Activated CD8-positive, alpha-beta T cell treated with anti-CD3 and anti-CD28 coated beads for 36 hours (primary cell): ENCODE measurements around the gene CBFA2T3. TPM values are rescaled to one million over a fixed set of nuclear protein-coding genes. Genes with fewer than 3 reads are reported as not detected.

Experiments
- ATAC-seq: fragments of 200-7000 bp; cut with Tn5 transposase; one replicate; pipeline ENCODE4 v1.10.0; 2021; ENCODE audit warnings: mild to moderate bottlenecking, moderate library complexity
- CTCF ChIA-PET: fragments of 350-600 bp; sonication (Branson Sonifier 250); formaldehyde crosslinking; loops from one replicate; lab custom pipeline; 2021; ENCODE audit warnings: antibody characterized with exemption; lab: Charles Lee
- POLR2A ChIA-PET: fragments of 350-600 bp; sonication (Branson Sonifier 250); formaldehyde crosslinking; loops from one replicate; lab custom pipeline; 2021; ENCODE audit warnings: antibody characterized with exemption; lab: Charles Lee
- DNase-seq: peaks from one replicate; pipeline ENCODE4 v3.0.0-alpha.2; 2020
- H3K27ac Mint-ChIP-seq: one replicate; pipeline ENCODE4 v1.8.0; 2021; ENCODE audit warnings: mild to moderate bottlenecking, mixed read lengths
- H3K27me3 Mint-ChIP-seq: one replicate; pipeline ENCODE4 v1.8.0; 2021; ENCODE audit warnings: mixed read lengths
- H3K36me3 Mint-ChIP-seq: one replicate; pipeline ENCODE4 v1.8.0; 2021; ENCODE audit warnings: low read depth, mixed read lengths
- H3K4me1 Mint-ChIP-seq: one replicate; pipeline ENCODE4 v1.8.0; 2021; ENCODE audit warnings: low read depth, mixed read lengths
- H3K4me3 Mint-ChIP-seq: one replicate; pipeline ENCODE4 v1.8.0; 2021; ENCODE audit warnings: mild to moderate bottlenecking, moderate library complexity, mixed read lengths
- H3K9me3 Mint-ChIP-seq: one replicate; pipeline ENCODE4 v1.8.0; 2021; ENCODE audit warnings: mixed read lengths
- CTCF ChIP-seq: fragments of 200-600 bp; IDR thresholded peaks from one replicate; pipeline ENCODE4 v1.8.0; 2022; ENCODE audit warnings: antibody characterized with exemption, mild to moderate bottlenecking
- intact Hi-C: fragments of 100-400 bp; cut with micrococcal nuclease; formaldehyde crosslinking; loops from one replicate; pipeline ENCODE4 v1.10.0; 2022
- total RNA-seq, 2 experiments: library from RNA; stranded (reverse); gene quantifications; one replicate each; pipeline ENCODE4 v1.2.3, GENCODE V29; 2021

Gene CBFA2T3
- total RNA-seq, 2 experiments from 2014 or later, result 0.14 to 0.34 TPM

- ChIA-PET CTCF (no interaction called here), POLR2A (no interaction called here)
- Mint-ChIP-seq H3K27ac (no peak overlapping the region), H3K4me1 (peaks cover 11% of the 10 kb centered on the region), H3K27me3 (no peaks in the 10 kb centered on the region), H3K4me3 (no peak overlapping the region), H3K36me3 (peaks cover 12% of the 10 kb centered on the region), H3K9me3 (no peaks in the 10 kb centered on the region)
- intact Hi-C loops, result no loop called here
- TF ChIP-seq CTCF, result no peak
- ATAC-seq (no peak), DNase-seq (no peak)
These were observed 115.6 kb downstream of the CBFA2T3 start for GRCh38 chr16:88861359-88861758.

GRCh38 chr16:88859381-88860091 is 117.5 kb downstream of the CBFA2T3 start:
- TF ChIP-seq CTCF, result no peak
- DNase-seq, result no peak
- no peaks in the 10 kb centered on the region for H3K27me3 Mint-ChIP-seq
- no peak for ATAC-seq
- peaks cover 12% of the 10 kb centered on the region for H3K36me3 Mint-ChIP-seq
- ChIA-PET POLR2A (no interaction called here), CTCF (interaction anchor here (1.4 to 1.5 kb wide), 2 partner anchors 13 to 345 kb away, joined by 3 to 5 read pairs; no protein-coding TSS in a partner anchor)
- H3K27ac Mint-ChIP-seq, result no peak overlapping the region
- intact Hi-C loops, result no loop called here
- H3K9me3 Mint-ChIP-seq, result no peaks in the 10 kb centered on the region
- no peak overlapping the region for H3K4me3 Mint-ChIP-seq
- H3K4me1 Mint-ChIP-seq, result peaks cover 25% of the 10 kb centered on the region

DNA sequence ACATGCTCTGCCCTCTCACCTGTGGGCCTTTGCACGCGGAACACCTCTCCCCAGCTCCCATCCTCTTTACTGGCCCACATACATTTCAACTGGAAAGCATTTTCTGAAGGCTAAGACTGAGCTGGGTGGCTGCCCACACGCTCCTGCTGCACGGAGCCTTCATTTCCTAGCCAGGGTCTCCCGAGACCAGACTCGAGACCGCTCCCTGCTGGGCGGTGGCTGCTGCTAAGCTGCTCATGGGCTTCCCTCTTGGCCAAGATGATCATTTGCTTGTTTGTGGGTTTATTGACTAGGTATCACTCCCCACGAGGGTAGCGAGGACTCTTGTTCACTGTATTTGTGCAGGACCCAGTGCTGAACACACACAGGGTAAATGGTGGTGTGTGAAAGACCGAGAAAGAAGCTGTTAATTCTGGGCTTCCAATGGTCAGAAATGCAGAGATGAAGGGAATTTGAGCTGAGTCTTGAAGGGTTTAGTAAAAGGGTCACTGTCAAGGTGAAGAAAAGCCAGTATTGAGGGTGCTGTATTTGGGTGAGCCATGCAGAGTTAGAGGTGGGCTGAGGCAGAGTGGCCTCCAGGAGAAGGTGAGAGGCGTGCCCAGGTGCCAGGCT is 119.2 kb downstream of the CBFA2T3 start:
- POLR2A ChIA-PET, result interaction anchor here (0.7 to 2.2 kb wide), 13 partner anchors 9 to 329 kb away, joined by 3 to 10 read pairs (median 3); partner anchors contain the start of genes CDT1 and MVD
- TF ChIP-seq CTCF, result peak; percentile 73

GRCh38 chr16:88856828-88857727 is 119.9 kb downstream of the CBFA2T3 start, which contains the start of the genes GALNS and TRAPPC2L:
Gene GALNS, minus strand, starts transcription at chr16:88856947. Its CDS starts 70 bp downstream, at chr16:88856877.
Gene TRAPPC2L, plus strand, starts transcription at chr16:88857127. Its CDS starts 24 bp downstream, at chr16:88857151.
- DNase-seq (peak; percentile 100), ATAC-seq (peak; percentile 92)
- H3K27ac Mint-ChIP-seq, result peak within 1 kb of the TSS; percentile 87
- peak within 1 kb of the TSS; percentile 92 for H3K4me3 Mint-ChIP-seq
- peaks cover 13% of the 10 kb centered on the region for H3K36me3 Mint-ChIP-seq
- no peaks in the 10 kb centered on the region for H3K9me3 Mint-ChIP-seq
- intact Hi-C loops, result no loop called here
- peaks cover 31% of the 10 kb centered on the region for H3K4me1 Mint-ChIP-seq
- ChIA-PET POLR2A (interaction anchor here (0.7 to 2.2 kb wide), 11 partner anchors 8 to 330 kb away, joined by 3 to 10 read pairs (median 3); partner anchors contain the start of gene CDT1), CTCF (interaction anchor here (0.9 to 2.8 kb wide), 19 partner anchors 11 to 356 kb away, joined by 3 to 66 read pairs (median 4); partner anchors contain the start of gene APRT)
- no peaks in the 10 kb centered on the region for H3K27me3 Mint-ChIP-seq
- no peak for TF ChIP-seq CTCF

More for the DNA sequence above, 119.2 kb downstream of the CBFA2T3 start:
- no peaks in the 10 kb centered on the region for H3K27me3 Mint-ChIP-seq
- H3K36me3 Mint-ChIP-seq, result peaks cover 12% of the 10 kb centered on the region
- peak overlapping the region; percentile 92 for H3K4me3 Mint-ChIP-seq
- DNase-seq (peak; percentile 87), ATAC-seq (peak; percentile 64)
- H3K9me3 Mint-ChIP-seq, result no peaks in the 10 kb centered on the region
- H3K4me1 Mint-ChIP-seq, result peaks cover 29% of the 10 kb centered on the region
- intact Hi-C loops, result no loop called here
- CTCF ChIA-PET, result interaction anchor here (0.8 to 2.8 kb wide), 24 partner anchors 11 to 358 kb away, joined by 3 to 66 read pairs (median 4); partner anchors contain the start of gene APRT
- H3K27ac Mint-ChIP-seq, result peak overlapping the region; percentile 87
